GM12891 (cell line): ENCODE results near the gene GSTM3.

ENCODE experiments used
- PAX5 ChIP-seq: IDR thresholded peaks from 2 replicates; pipeline ENCODE4 v1.6.1; 2011; ENCODE audit warnings: low read length, moderate library complexity, mild to moderate bottlenecking; ENCODE audit not compliant: insufficient read depth, severe bottlenecking
- POLR2A ChIP-seq: IDR thresholded peaks from 2 replicates; pipeline ENCODE4 v1.6.1; 2011; ENCODE audit warnings: low read depth, low read length, control low read depth
- POLR2AphosphoS5 ChIP-seq: IDR thresholded peaks from 2 replicates; pipeline ENCODE4 v1.6.1; 2011; ENCODE audit warnings: low read depth, low read length, control low read depth
- TAF1 ChIP-seq: IDR thresholded peaks from 2 replicates; pipeline ENCODE4 v1.6.1; 2011; ENCODE audit warnings: low read depth, low read length, control low read depth

- TF ChIP-seq POLR2AphosphoS5: no peak
- TF ChIP-seq POLR2A: no peak
- no peak for TF ChIP-seq PAX5
- no peak for TF ChIP-seq TAF1
Measured at GRCh38 chr1:109770331-109771095, 29.7 kb upstream of the GSTM3 start.
